Pancreas (tissue), 10 donors: ENCODE measurements around the gene CHAC1. TPM values are rescaled to one million over a fixed set of nuclear protein-coding genes. Genes with fewer than 3 reads are reported as not detected.

Experiments
- ATAC-seq, 4 donors: fragments of 200-7000 bp; cut with Tn5 transposase; one replicate each; pipeline versions ENCODE4 v1.8.0 to v1.9.1; 2020; ENCODE audit warnings: mild to moderate bottlenecking in 4 of 4, moderate library complexity in 4 of 4
- DNase-seq, 6 donors: peaks; one replicate each; pipeline ENCODE4 v3.0.0-alpha.2; 2020
- FAIRE-seq: peaks from 2 replicates; lab custom pipeline; 2012; peaks lifted over from hg19 to GRCh38; lab: Jason Lieb, UNC
- H3K27ac ChIP-seq, 4 donors: fragments of 200-600 bp; sonication (generic); 1 replicate in 3 of 4; 2 replicates in 1 of 4; pipeline versions ENCODE4 v1.5.0 to v1.8.0; 2020
- H3K27me3 ChIP-seq, 4 donors: fragments of 200-600 bp; one replicate each; pipeline ENCODE4 v1.8.0; 2021
- H3K36me3 ChIP-seq, 3 donors: fragments of 200-600 bp; sonication (generic) in 1 of 3; one replicate each; pipeline versions ENCODE4 v1.5.0 to v1.8.0; 2020 to 2021
- H3K4me1 ChIP-seq, 3 donors: fragments of 200-600 bp; one replicate each; pipeline ENCODE4 v1.8.0; 2021
- H3K4me3 ChIP-seq, 4 donors: fragments of 200-600 bp; sonication (generic) in 2 of 4; one replicate each; pipeline versions ENCODE4 v1.5.0 to v1.8.0; 2020 to 2021
- H3K9me3 ChIP-seq, 4 donors: fragments of 200-600 bp; one replicate each; pipeline ENCODE4 v1.8.0; 2021
- CTCF ChIP-seq, 4 donors: fragments of 200-600 bp; sonication (generic) in 3 of 4; IDR thresholded peaks; one replicate each; pipeline versions ENCODE4 v1.5.0 to v1.8.0; 2021; ENCODE audit warnings: antibody characterized with exemption in 4 of 4
- WGBS, 2 donors: extraction: QIAGEN DNeasy Blood & Tissue Kit; methylation state at CpG; one replicate each; pipeline ENCODE4 v1.1.7; 2013; 5-methylcytosine and 5-hydroxymethylcytosine counted together
- intact Hi-C, 3 donors: fragments of 100-400 bp; cut with DNase I; formaldehyde crosslinking; loops; one replicate each; pipeline versions ENCODE4 v1.11.1 to v1.14.2; 2022
- polyA plus RNA-seq, 2 donors: library from polyadenylated mRNA; stranded (reverse); fragments of 200-250 nt; gene quantifications; one replicate each; pipeline ENCODE4 v1.2.3, GENCODE V29; 2013
- total RNA-seq, 6 donors: library from RNA; stranded (reverse); fragmentation: NEBNext Ultra II Directional in 4 of 6; extraction: Animal tissue kit (Norgen Biotek cat#: 25700) in 4 of 6; gene quantifications; one replicate each; pipeline versions ENCODE4 v1.2.1 to v1.2.4, GENCODE V29; 2021 to 2023
- donor health status: healthy with polysubstance abuse.
- donor health status: DM: no; HTN: no; CAD: no; lungs with moderate emphysema.
- donor health status: DM: no; HTN: no; CAD: no.
- donor health status: control.
- donor health status: control.
- donor health status: Bipolar disorder and iron deficiency.
- donor health status: DM: yes; HTN: yes; CAD: no.
- donor health status: DM: no; HTN: no; CAD: no.
- donor health status: DM: no; HTN: no; CAD: no.
- donor health status: DM: yes; HTN: yes; CAD: no.

The CHAC1 gene
- total and polyA plus RNA-seq, 8 donors = 0.40 to 90.5 (median 2.3) TPM

DNA sequence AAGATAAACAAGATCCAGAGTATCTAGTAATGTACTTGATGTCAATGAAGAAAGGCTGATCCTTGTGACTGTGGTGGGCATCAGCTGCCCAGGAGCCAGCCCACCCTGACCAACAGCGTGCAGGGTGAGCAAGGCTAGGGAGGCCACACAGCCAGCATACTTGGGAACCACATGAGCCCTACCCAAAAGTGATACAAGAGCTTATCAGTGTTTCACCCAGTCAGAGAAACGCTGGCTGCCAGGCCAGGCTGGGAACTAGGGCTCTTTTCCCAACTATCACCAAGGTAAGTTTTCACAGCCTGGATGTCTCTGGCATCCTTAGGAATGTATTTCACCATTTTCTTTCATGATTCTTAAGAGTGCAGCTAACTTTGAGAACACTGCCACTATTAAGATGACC lies 24.9 kb downstream of the CHAC1 start:
- Histone ChIP-seq H3K4me1 (no peaks in the 10 kb centered on the region), H3K4me3 (no peak overlapping the region), H3K9me3 (no peaks in the 10 kb centered on the region), H3K27me3 (no peaks in the 10 kb centered on the region), H3K27ac (no peak overlapping the region), H3K36me3 (peaks cover 0 to 51% (median 25%) of the 10 kb centered on the region in 3 donors)
- no peak for TF ChIP-seq CTCF (IDR thresholded peaks at IDR 0.05)
- ATAC-seq = no peak
- DNase-seq = no peak
- intact Hi-C loops = no loop called here
- no peak for FAIRE-seq
- 67 to 70% methylated on average over 2 of the region's 2 CpGs for WGBS, 2 donors

DNA sequence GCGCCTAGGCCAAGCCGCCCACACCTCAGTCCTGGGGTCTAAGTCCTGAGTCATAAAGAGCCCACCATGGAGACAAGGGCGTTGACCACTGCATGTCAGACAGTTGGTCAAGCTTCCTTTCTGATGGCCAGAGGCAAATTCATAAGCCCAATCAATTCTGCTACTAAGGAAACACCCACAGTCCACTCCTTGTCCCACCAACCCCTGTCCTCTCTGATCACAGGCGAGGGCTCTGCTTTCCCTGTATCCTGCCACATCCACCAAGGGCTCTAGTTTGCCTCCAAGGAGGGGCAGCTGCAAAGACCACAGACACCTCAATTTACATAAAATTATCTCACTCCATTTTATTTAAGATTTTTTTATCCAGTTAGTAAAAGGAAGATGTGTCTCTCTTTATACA lies 25.3 kb downstream of the CHAC1 start:
- no peak for FAIRE-seq
- Histone ChIP-seq H3K4me3 (no peak overlapping the region), H3K27ac (no peak overlapping the region), H3K36me3 (peaks cover 0 to 55% (median 27%) of the 10 kb centered on the region in 3 donors), H3K9me3 (no peaks in the 10 kb centered on the region), H3K4me1 (no peaks in the 10 kb centered on the region), H3K27me3 (no peaks in the 10 kb centered on the region)
- no peak for ATAC-seq
- 95 to 99% methylated on average over 4 of the region's 4 CpGs for whole genome bisulfite sequencing, 2 donors
- no peak for DNase-seq
- intact Hi-C loops = no loop called here
- no peak for TF ChIP-seq CTCF (IDR thresholded peaks at IDR 0.05)

DNA sequence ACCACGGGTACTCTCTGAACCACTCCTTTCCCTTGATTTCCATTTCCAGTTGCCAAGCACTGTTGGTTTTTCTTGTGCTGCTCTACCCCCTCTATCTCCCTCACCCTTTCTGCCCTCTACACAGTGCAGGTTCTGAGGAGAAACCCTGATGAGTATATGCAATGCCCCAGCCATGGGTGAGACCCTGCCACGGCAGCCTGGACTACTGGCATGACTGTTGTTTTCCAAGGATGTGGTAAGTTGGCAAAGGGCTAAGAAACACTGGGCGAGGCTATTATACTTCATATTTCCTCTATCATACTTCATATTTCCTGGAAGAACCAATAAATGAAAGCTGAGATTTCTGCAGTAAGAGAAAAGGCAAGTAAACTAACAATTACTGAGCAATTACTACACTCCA lies 27.9 kb downstream of the CHAC1 start:
- ATAC-seq = no peak
- no peaks in the 10 kb centered on the region for H3K4me1 ChIP-seq
- DNase-seq = no peak
- TF ChIP-seq CTCF (IDR thresholded peaks at IDR 0.05) = no peak
- no peak for FAIRE-seq
- no peak overlapping the region for H3K27ac ChIP-seq
- H3K27me3 ChIP-seq = no peaks in the 10 kb centered on the region
- intact Hi-C loops = no loop called here
- no peak overlapping the region for H3K4me3 ChIP-seq
- H3K9me3 ChIP-seq = no peaks in the 10 kb centered on the region
- peaks cover 0 to 76% (median 38%) of the 10 kb centered on the region in 3 donors for H3K36me3 ChIP-seq
- 81 to 82% methylated on average over 3 of the region's 3 CpGs for WGBS, 2 donors

- Histone ChIP-seq H3K9me3 (no peaks in the 10 kb centered on the region), H3K4me3 (no peak overlapping the region), H3K27me3 (no peaks in the 10 kb centered on the region), H3K36me3 (peaks cover 0 to 91% (median 39%) of the 10 kb centered on the region in 3 donors), H3K4me1 (no peaks in the 10 kb centered on the region), H3K27ac (no peak overlapping the region)
- intact Hi-C loops = no loop called here
- FAIRE-seq = no peak
- no peak for ATAC-seq
- no peak for TF ChIP-seq CTCF (IDR thresholded peaks at IDR 0.05)
- 88 to 92% methylated on average over 13 of the region's 13 CpGs for WGBS, 2 donors
- DNase-seq = no peak
These were observed 29.6 kb downstream of the CHAC1 start for GRCh38 chr15:40982855-40983254.

DNA sequence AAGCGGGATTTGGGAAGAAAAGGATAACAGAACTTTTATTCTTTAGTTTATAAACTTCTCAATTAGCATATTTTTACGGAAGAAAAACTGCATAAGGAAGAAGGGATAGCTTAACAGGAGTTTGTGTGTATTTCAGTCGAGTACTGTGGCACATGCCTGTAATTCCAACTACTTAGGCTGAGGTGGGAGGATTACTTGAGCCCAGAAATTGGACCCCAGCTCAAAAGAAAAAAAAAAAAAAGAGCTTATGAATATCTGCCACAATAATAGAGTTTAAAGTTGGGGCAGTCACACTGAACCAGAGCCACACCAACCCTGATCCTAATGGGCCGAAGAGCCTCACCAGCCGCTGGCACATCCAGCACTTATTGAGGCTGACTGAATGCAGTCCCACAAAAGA lies 31.1 kb downstream of the CHAC1 start:
- intact Hi-C loops = no loop called here
- peaks cover 0 to 76% (median 33%) of the 10 kb centered on the region in 3 donors for H3K36me3 ChIP-seq

More for the DNA sequence above, 31.1 kb downstream of the CHAC1 start:
- Histone ChIP-seq H3K9me3 (no peaks in the 10 kb centered on the region), H3K4me3 (no peak overlapping the region), H3K27me3 (no peaks in the 10 kb centered on the region), H3K27ac (no peak overlapping the region), H3K4me1 (no peaks in the 10 kb centered on the region)
- ATAC-seq = no peak
- 96 to 99% methylated on average over 5 of the region's 5 CpGs for WGBS, 2 donors
- no peak for DNase-seq
- no peak for FAIRE-seq
- TF ChIP-seq CTCF (IDR thresholded peaks at IDR 0.05) = no peak
